SK-N-SH treated with all-trans-retinoic acid at 6 μM for 48 hours (cell line): Measurements from ENCODE around the gene SARS2.

ENCODE experiments used
- ARNTL ChIP-seq: fragments of 450-650 bp; formaldehyde crosslinking; IDR thresholded peaks from 2 replicates; pipeline ENCODE4 v1.5.0; 2020; ENCODE audit warnings: low read depth, mild to moderate bottlenecking, moderate library complexity, borderline replicate concordance
- BACH2 ChIP-seq: fragments of 250-450 bp; sonication (Bioruptor Pico); IDR thresholded peaks from 2 replicates; pipeline ENCODE4 v1.9.0; 2021; ENCODE audit warnings: mild to moderate bottlenecking, borderline replicate concordance
- ISL1 ChIP-seq: fragments of 250-450 bp; sonication (Bioruptor Pico); IDR thresholded peaks from 2 replicates; pipeline ENCODE4 v2.1.2; 2022; ENCODE audit warnings: mild to moderate bottlenecking, moderate library complexity
- OSR1 ChIP-seq: fragments of 250-450 bp; sonication (Bioruptor Pico); IDR thresholded peaks from 2 replicates; pipeline ENCODE4 v1.8.0; 2022; ENCODE audit warnings: moderate library complexity, mild to moderate bottlenecking, inconsistent platforms
- RARB ChIP-seq: fragments of 250-450 bp; sonication (Bioruptor Pico); IDR thresholded peaks from 2 replicates; pipeline ENCODE4 v1.8.0; 2021; ENCODE audit warnings: mild to moderate bottlenecking, moderate library complexity
- SNAI2 ChIP-seq: fragments of 250-450 bp; sonication (Bioruptor Pico); IDR thresholded peaks from 2 replicates; pipeline ENCODE4 v1.5.0; 2020; ENCODE audit warnings: mild to moderate bottlenecking, moderate library complexity
- TF ChIP-seq, protein P1 (sequence below): fragments of 250-450 bp; sonication (Bioruptor Pico); IDR thresholded peaks from 2 replicates; pipeline ENCODE4 v1.5.1; 2020; ENCODE audit warnings: low read depth, mild to moderate bottlenecking, moderate library complexity
- TF ChIP-seq, protein P2 (sequence below): fragments of 250-450 bp; sonication (Bioruptor Pico); IDR thresholded peaks from 2 replicates; pipeline ENCODE4 v1.8.0; 2020; ENCODE audit warnings: mild to moderate bottlenecking, moderate library complexity, borderline replicate concordance
- TF ChIP-seq, protein P3 (sequence below): fragments of 250-450 bp; sonication (Bioruptor Pico); IDR thresholded peaks from 2 replicates; pipeline ENCODE4 v1.5.1; 2021; ENCODE audit warnings: mild to moderate bottlenecking, moderate library complexity

DNA sequence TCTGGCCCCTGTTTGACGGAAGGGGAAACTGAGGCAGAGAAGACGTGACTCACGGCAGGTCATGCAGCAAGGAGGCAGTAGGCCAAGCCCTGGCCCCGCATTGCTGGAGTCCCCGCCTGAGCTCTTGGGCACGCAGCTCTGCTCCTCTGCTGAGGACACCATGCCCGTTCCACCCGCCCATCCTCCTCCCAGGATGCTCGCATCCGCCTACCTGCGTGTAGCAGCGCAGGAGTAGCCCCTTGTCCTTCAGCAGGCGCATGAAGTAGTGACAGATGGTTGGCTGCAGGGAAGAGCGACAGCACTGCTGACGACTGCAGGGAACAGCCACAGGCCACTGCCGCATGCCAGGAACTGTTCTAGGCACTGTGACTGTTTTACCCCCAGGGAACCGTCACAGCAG is 41.7 kb downstream of the SARS2 start:
- TF ChIP-seq ARNTL (CRISPR knock-in tag) (no peak), OSR1 (CRISPR knock-in tag) (no peak), RARB (CRISPR knock-in tag) (no peak), BACH2 (CRISPR knock-in tag) (no peak), SNAI2 (CRISPR knock-in tag) (no peak), ISL1 (no peak)
- TF ChIP-seq, protein P1, sequence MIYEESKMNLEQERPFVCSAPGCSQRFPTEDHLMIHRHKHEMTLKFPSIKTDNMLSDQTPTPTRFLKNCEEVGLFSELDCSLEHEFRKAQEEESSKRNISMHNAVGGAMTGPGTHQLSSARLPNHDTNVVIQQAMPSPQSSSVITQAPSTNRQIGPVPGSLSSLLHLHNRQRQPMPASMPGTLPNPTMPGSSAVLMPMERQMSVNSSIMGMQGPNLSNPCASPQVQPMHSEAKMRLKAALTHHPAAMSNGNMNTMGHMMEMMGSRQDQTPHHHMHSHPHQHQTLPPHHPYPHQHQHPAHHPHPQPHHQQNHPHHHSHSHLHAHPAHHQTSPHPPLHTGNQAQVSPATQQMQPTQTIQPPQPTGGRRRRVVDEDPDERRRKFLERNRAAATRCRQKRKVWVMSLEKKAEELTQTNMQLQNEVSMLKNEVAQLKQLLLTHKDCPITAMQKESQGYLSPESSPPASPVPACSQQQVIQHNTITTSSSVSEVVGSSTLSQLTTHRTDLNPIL (CRISPR knock-in tag) = no peak
- TF ChIP-seq, protein P2, sequence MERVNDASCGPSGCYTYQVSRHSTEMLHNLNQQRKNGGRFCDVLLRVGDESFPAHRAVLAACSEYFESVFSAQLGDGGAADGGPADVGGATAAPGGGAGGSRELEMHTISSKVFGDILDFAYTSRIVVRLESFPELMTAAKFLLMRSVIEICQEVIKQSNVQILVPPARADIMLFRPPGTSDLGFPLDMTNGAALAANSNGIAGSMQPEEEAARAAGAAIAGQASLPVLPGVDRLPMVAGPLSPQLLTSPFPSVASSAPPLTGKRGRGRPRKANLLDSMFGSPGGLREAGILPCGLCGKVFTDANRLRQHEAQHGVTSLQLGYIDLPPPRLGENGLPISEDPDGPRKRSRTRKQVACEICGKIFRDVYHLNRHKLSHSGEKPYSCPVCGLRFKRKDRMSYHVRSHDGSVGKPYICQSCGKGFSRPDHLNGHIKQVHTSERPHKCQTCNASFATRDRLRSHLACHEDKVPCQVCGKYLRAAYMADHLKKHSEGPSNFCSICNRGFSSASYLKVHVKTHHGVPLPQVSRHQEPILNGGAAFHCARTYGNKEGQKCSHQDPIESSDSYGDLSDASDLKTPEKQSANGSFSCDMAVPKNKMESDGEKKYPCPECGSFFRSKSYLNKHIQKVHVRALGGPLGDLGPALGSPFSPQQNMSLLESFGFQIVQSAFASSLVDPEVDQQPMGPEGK (CRISPR knock-in tag) = no peak
- TF ChIP-seq, protein P3, sequence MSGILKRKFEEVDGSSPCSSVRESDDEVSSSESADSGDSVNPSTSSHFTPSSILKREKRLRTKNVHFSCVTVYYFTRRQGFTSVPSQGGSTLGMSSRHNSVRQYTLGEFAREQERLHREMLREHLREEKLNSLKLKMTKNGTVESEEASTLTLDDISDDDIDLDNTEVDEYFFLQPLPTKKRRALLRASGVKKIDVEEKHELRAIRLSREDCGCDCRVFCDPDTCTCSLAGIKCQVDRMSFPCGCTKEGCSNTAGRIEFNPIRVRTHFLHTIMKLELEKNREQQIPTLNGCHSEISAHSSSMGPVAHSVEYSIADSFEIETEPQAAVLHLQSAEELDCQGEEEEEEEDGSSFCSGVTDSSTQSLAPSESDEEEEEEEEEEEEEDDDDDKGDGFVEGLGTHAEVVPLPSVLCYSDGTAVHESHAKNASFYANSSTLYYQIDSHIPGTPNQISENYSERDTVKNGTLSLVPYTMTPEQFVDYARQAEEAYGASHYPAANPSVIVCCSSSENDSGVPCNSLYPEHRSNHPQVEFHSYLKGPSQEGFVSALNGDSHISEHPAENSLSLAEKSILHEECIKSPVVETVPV (CRISPR knock-in tag) = no peak
